Karpas-422 (cell line): ENCODE data around the gene PTCD1. TPM values are rescaled to one million over a fixed set of nuclear protein-coding genes. Genes with fewer than 3 reads are reported as not detected.

Source experiments
- DNase-seq: peaks from one replicate; pipeline ENCODE4 v3.0.0-alpha.2; 2015
- H2AFZ ChIP-seq: fragments of 200-600 bp; sonication (generic); 2 replicates; pipeline ENCODE4 v1.6.1; 2014; ENCODE audit warnings: antibody characterized with exemption, low read length, mixed read lengths
- H3K27ac ChIP-seq: fragments of 200-600 bp; sonication (generic); 2 replicates; pipeline ENCODE4 v1.5.1; 2014; ENCODE audit warnings: mild to moderate bottlenecking, low read length, moderate library complexity
- H3K27me3 ChIP-seq: fragments of 200-600 bp; sonication (generic); 2 replicates; pipeline ENCODE4 v1.6.1; 2014; ENCODE audit warnings: low read length, mixed read lengths
- H3K36me3 ChIP-seq: fragments of 200-600 bp; sonication (generic); 2 replicates; pipeline ENCODE4 v1.6.1; 2014; ENCODE audit warnings: low read length, mixed read lengths; ENCODE audit not compliant: insufficient read depth
- H3K4me1 ChIP-seq: fragments of 200-600 bp; sonication (generic); 2 replicates; pipeline ENCODE4 v1.6.1; 2014; ENCODE audit warnings: mild to moderate bottlenecking, low read length, mixed read lengths
- H3K4me2 ChIP-seq: fragments of 200-600 bp; sonication (generic); 2 replicates; pipeline ENCODE4 v1.6.1; 2014; ENCODE audit warnings: low read length, low read depth, mild to moderate bottlenecking; ENCODE audit not compliant: poor library complexity, severe bottlenecking
- H3K4me3 ChIP-seq: fragments of 200-600 bp; sonication (generic); 2 replicates; pipeline ENCODE4 v1.5.1; 2014; ENCODE audit warnings: mild to moderate bottlenecking, antibody characterized with exemption, low read length, mixed read lengths
- H3K79me2 ChIP-seq: fragments of 200-600 bp; sonication (generic); 2 replicates; pipeline ENCODE4 v1.6.1; 2014; ENCODE audit warnings: mild to moderate bottlenecking, low read length, mixed read lengths
- H3K9ac ChIP-seq: fragments of 200-600 bp; sonication (generic); 2 replicates; pipeline ENCODE4 v1.6.0; 2014; ENCODE audit warnings: low read length
- H3K9me2 ChIP-seq: fragments of 200-600 bp; sonication (generic), shearing (Covaris generic); replicated peaks from 2 replicates; pipeline ENCODE4 v1.6.0; 2014; ENCODE audit warnings: mild to moderate bottlenecking, low read length, moderate library complexity; ENCODE audit not compliant: insufficient read depth
- H3K9me3 ChIP-seq: fragments of 300-700, 200-600 bp; sonication (generic); 2 replicates; pipeline ENCODE4 v1.6.1; 2014; ENCODE audit warnings: low read length, mixed read lengths
- H4K20me1 ChIP-seq: fragments of 200-600 bp; sonication (generic); 2 replicates; pipeline ENCODE4 v1.6.1; 2014; ENCODE audit warnings: mild to moderate bottlenecking, antibody characterized with exemption, low read length, low read depth; ENCODE audit not compliant: insufficient read depth
- total RNA-seq: library from RNA; depleted of rRNA; stranded (reverse); fragments of >200 nt; shearing (Covaris generic); gene quantifications from 2 replicates; pipeline ENCODE4 v1.2.3, GENCODE V29; 2014; ENCODE audit warnings: low replicate concordance

PTCD1 gene
- total RNA-seq, 1 experiment from 2014 or later = 2.5 TPM

DNA sequence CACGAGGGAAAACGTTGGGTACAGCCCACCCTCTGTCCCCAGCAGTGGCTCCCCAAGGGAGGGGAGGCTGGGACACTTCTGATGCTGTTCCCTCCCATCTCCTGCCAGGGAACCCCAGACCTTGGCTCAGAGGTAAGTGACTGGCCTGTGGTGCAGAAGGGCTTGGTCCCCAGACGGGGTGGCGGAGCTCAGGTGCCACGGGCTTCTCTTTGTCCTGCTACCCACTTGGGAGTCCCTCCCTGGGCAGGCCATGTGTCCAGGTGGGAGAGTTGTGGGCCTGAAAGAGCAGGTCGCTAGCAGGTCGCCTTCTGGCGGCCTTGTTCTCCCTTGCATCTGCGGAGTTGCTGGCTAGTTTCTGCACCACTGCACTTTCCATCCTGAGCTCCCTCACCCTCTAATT is 17.3 kb upstream of the PTCD1 start:
- Histone ChIP-seq H3K4me1 (no peaks in the 10 kb centered on the region), H3K9ac (no peak overlapping the region), H3K9me3 (no peaks in the 10 kb centered on the region), H3K79me2 (peaks cover 28% of the 10 kb centered on the region), H4K20me1 (peaks cover 26% of the 10 kb centered on the region; the same call in 1 of the 2 replicates), H3K9me2 (no peaks in the 10 kb centered on the region), H3K27me3 (no peaks in the 10 kb centered on the region), H3K4me2 (no peak overlapping the region), H3K27ac (no peak overlapping the region), H2AFZ (no peak overlapping the region), H3K36me3 (peaks cover 33% of the 10 kb centered on the region), H3K4me3 (no peak overlapping the region)
- DNase-seq = no peak

DNA sequence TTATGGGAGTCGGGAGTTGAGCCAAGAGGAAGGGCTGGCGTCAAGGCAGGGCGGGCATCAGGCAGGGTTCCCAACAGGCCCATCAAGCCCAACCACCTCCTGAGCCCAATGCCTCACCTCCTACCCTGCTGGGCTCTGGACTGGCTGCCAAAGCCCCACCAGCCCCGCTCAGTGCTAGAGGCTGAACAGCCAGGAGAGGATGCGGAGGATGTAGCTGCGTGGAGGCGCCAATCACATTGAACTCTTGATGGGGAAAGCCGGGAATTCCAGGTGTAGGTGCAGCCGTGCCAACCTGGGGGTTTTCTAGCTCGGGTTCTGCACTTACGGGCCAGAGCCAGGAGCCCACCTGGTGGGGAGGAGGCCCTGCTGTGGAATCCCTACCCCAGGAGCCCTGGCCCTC is 14.5 kb upstream of the PTCD1 start:
- DNase-seq = no peak
- Histone ChIP-seq H3K9me3 (no peaks in the 10 kb centered on the region), H2AFZ (no peak overlapping the region), H3K4me1 (no peaks in the 10 kb centered on the region), H3K9me2 (no peaks in the 10 kb centered on the region), H4K20me1 (peaks cover 10% of the 10 kb centered on the region; the same call in 1 of the 2 replicates), H3K4me2 (no peak overlapping the region), H3K4me3 (no peak overlapping the region), H3K27ac (no peak overlapping the region), H3K79me2 (peaks cover under 1% of the 10 kb centered on the region; the same call in 1 of the 2 replicates), H3K9ac (no peak overlapping the region), H3K27me3 (no peaks in the 10 kb centered on the region), H3K36me3 (peaks cover 11% of the 10 kb centered on the region)

DNA sequence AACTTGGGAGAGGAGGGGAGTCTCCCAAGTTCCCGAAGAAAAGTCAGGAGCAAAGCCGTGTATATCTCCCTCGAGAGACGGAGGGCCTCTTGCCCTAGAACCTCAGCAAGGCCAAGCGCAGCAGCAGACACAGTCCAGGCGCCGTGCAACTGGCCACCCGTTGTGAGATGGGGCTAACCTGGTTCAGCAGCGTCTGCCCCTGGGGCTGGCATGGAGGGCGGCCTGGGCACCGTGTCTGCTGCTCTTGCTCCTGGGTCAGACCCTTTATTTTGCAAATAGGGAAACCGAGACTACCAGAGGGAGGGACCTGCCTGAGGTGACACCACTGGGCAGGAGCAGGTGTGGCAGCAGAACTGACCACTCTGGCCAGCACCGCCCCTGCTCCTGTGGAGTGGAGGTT is 13.9 kb upstream of the PTCD1 start:
- Histone ChIP-seq H4K20me1 (peaks cover 7% of the 10 kb centered on the region; the same call in 1 of the 2 replicates), H3K27ac (no peak overlapping the region), H3K9me3 (no peaks in the 10 kb centered on the region), H3K27me3 (no peaks in the 10 kb centered on the region), H3K9me2 (no peaks in the 10 kb centered on the region), H3K9ac (no peak overlapping the region), H2AFZ (no peak overlapping the region), H3K4me2 (no peak overlapping the region), H3K4me1 (no peaks in the 10 kb centered on the region), H3K4me3 (no peak overlapping the region), H3K36me3 (peaks cover 7% of the 10 kb centered on the region), H3K79me2 (no peaks in the 10 kb centered on the region)
- no peak for DNase-seq

DNA sequence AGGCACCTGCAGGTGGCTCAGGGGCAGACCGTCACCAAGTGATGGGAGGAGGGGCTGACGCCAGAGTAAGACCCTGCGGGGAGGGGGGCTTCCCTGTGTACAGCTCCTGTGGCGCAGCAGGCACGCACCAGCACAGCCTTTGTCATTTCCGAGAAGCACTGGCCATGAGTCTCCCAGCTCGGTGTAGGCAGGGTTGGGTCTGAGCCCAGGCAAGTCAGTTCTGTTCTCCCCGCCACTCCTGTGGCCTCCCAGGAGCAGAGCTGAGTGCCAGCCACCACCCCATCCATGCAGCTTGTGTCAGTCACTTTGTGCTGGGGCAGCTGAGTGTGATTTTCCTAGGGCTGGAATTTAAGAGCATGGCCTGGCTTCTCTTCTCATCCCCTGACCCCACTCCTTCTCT is 13.3 kb upstream of the PTCD1 start:
- H3K4me2 ChIP-seq = no peak overlapping the region
- no peak overlapping the region for H3K4me3 ChIP-seq
- peaks cover 7% of the 10 kb centered on the region for H3K36me3 ChIP-seq
- no peaks in the 10 kb centered on the region for H3K27me3 ChIP-seq
- no peaks in the 10 kb centered on the region for H3K79me2 ChIP-seq
- H3K4me1 ChIP-seq = no peaks in the 10 kb centered on the region
- no peaks in the 10 kb centered on the region for H3K9me3 ChIP-seq
- DNase-seq = no peak
- H3K27ac ChIP-seq = no peak overlapping the region
- H4K20me1 ChIP-seq = 0 out of 2 replicates have a peak, but pooled peaks cover 7% of the 10 kb centered on the region
- no peak overlapping the region for H3K9ac ChIP-seq
- no peak overlapping the region for H2AFZ ChIP-seq
- no peaks in the 10 kb centered on the region for H3K9me2 ChIP-seq

DNA sequence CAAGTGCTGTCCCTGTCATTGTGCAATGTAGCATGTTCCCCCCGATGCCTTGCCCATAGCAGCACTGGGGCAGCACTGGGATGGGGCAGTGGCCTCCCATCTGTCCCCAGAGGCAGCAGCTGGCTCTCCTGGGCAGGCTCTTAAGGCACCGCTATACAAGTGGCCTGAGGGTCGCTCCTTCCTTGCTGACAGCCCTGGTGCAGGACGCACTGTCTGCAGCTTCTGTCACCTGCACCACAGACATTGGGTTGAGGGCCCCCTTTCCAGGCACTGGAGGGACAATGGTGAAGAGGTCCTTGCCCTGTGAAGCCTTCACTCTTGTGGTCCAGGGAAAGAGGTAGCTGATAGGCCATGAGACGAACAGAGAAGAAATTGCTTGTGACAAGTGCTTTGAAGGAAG is 10.7 kb upstream of the PTCD1 start:
- no peak for DNase-seq
- H3K27ac ChIP-seq = no peak overlapping the region
- no peak overlapping the region for H3K4me2 ChIP-seq
- peaks cover 5% of the 10 kb centered on the region for H3K36me3 ChIP-seq
- H3K4me1 ChIP-seq = no peaks in the 10 kb centered on the region
- no peak overlapping the region for H3K9ac ChIP-seq
- H2AFZ ChIP-seq = no peak overlapping the region
- 0 out of 2 replicates have a peak, but pooled peaks cover 7% of the 10 kb centered on the region for H4K20me1 ChIP-seq
- no peak overlapping the region for H3K4me3 ChIP-seq
- no peaks in the 10 kb centered on the region for H3K9me2 ChIP-seq
- H3K79me2 ChIP-seq = no peaks in the 10 kb centered on the region
- H3K27me3 ChIP-seq = no peaks in the 10 kb centered on the region
- H3K9me3 ChIP-seq = no peaks in the 10 kb centered on the region

DNA sequence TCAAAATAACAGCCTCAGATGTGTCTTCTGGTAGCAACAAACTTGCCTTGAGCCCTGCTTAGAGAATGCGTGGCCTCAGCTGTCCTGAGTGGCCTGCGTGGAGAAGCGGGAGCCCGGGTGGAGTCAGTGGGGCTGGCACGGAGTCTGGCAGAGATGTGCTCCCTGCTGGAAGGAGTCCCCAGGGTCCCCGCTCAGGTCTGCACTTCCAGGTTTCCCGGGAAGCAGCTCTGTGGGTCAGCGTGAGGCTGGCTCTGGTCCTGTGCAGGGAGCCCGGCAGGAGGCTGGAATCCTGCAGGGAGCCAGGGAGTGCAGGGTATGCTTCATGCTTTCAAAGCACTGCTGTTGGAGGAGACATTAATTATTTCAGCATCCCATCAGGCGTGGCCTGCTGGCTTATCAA is 10.3 kb upstream of the PTCD1 start:
- Histone ChIP-seq H3K4me1 (no peaks in the 10 kb centered on the region), H2AFZ (no peak overlapping the region), H3K4me2 (no peak overlapping the region), H3K27ac (no peak overlapping the region), H3K36me3 (peaks cover 5% of the 10 kb centered on the region), H3K4me3 (no peak overlapping the region), H3K79me2 (no peaks in the 10 kb centered on the region), H3K9ac (no peak overlapping the region), H3K9me2 (no peaks in the 10 kb centered on the region), H4K20me1 (0 out of 2 replicates have a peak, but pooled peaks cover 7% of the 10 kb centered on the region), H3K27me3 (no peaks in the 10 kb centered on the region), H3K9me3 (no peaks in the 10 kb centered on the region)
- no peak for DNase-seq

DNA sequence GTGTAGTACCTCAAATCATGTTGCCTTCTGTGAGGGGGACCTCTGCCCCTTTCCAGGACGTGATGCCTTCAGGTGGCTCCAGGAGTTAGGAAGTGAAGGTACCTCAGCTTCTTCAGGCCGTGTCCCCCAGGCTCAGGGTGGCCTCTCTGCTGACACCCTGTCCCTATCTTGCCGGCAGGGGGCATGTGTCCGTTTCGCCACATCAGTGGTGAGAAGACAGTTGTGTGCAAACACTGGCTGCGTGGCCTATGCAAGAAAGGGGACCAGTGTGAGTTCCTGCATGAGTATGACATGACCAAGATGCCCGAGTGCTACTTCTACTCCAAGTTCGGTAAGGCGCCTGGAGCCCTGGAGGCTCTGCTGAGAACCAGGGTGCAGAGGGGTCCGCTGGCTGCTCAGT is 9.3 kb upstream of the PTCD1 start:
- H3K4me2 ChIP-seq = no peak overlapping the region
- H3K27ac ChIP-seq = no peak overlapping the region
- H3K9me2 ChIP-seq = no peaks in the 10 kb centered on the region
- no peaks in the 10 kb centered on the region for H3K27me3 ChIP-seq
- H4K20me1 ChIP-seq = 0 out of 2 replicates have a peak, but pooled peaks cover 7% of the 10 kb centered on the region
- H2AFZ ChIP-seq = no peak overlapping the region
- no peak overlapping the region for H3K4me3 ChIP-seq
- no peak overlapping the region for H3K9ac ChIP-seq
- H3K4me1 ChIP-seq = no peaks in the 10 kb centered on the region
- peaks cover 5% of the 10 kb centered on the region; the same call in 1 of the 2 replicates for H3K79me2 ChIP-seq
- peaks cover 9% of the 10 kb centered on the region for H3K36me3 ChIP-seq
- DNase-seq = peak; percentile 70
- H3K9me3 ChIP-seq = no peaks in the 10 kb centered on the region

DNA sequence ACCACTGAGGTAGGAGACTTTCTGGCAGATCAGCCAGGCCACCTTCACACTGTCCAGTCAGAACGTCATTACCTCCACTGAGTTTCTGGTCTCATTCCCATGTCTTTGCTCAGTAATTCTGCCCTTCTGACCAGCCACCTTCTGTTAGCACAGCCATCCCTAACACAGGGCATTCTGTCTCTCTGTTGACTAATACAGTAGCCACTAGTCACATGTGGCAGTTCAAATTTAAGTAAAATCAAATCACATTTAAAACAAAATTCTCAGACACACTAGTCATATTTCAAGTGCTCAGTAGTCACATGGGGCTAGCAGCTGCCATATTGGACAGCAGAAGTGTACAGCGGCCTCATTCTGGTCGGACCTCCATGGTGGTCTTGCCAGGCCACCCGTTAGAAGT is 7.5 kb upstream of the PTCD1 start:
- Histone ChIP-seq H4K20me1 (0 out of 2 replicates have a peak, but pooled peaks cover 7% of the 10 kb centered on the region), H3K9ac (no peak overlapping the region), H3K79me2 (peaks cover 19% of the 10 kb centered on the region), H3K27me3 (no peaks in the 10 kb centered on the region), H3K36me3 (peaks cover 12% of the 10 kb centered on the region), H3K4me1 (no peaks in the 10 kb centered on the region), H3K9me2 (no peaks in the 10 kb centered on the region), H3K27ac (no peak overlapping the region), H3K4me2 (no peak overlapping the region), H3K9me3 (no peaks in the 10 kb centered on the region), H2AFZ (no peak overlapping the region), H3K4me3 (no peak overlapping the region)
- no peak for DNase-seq
